Posterior vena cava (tissue), 2 donors: Measurements from ENCODE around the gene DCTN3. TPM values are rescaled to one million over a fixed set of nuclear protein-coding genes. Genes with fewer than 3 reads are reported as not detected.
A peak's percentile ranks its signal among the peaks of the same experiment; 100 is the strongest.

Experiments used
- DNase-seq: peaks from one replicate; pipeline ENCODE4 v3.0.0-alpha.2; 2020; ENCODE audit warnings: low spot score
- intact Hi-C, 2 donors: fragments of 100-400 bp; cut with DNase I; formaldehyde crosslinking; loops; one replicate each; pipeline versions ENCODE4 v1.14.1 to v1.14.2; 2022 to 2023
- total RNA-seq, 2 donors: library from RNA; stranded (reverse); fragmentation: NEBNext Ultra II Directional; extraction: Animal tissue kit (Norgen Biotek cat#: 25700); gene quantifications; one replicate each; pipeline ENCODE4 v1.2.1, GENCODE V29; 2021
- donor health status: DM: yes; HTN: yes; CAD: no.
- donor health status: DM: yes; HTN: yes; CAD: no.

Gene DCTN3
- total RNA-seq, 2 donors from 2014 or later: 73.8 to 77.0 TPM

DNA sequence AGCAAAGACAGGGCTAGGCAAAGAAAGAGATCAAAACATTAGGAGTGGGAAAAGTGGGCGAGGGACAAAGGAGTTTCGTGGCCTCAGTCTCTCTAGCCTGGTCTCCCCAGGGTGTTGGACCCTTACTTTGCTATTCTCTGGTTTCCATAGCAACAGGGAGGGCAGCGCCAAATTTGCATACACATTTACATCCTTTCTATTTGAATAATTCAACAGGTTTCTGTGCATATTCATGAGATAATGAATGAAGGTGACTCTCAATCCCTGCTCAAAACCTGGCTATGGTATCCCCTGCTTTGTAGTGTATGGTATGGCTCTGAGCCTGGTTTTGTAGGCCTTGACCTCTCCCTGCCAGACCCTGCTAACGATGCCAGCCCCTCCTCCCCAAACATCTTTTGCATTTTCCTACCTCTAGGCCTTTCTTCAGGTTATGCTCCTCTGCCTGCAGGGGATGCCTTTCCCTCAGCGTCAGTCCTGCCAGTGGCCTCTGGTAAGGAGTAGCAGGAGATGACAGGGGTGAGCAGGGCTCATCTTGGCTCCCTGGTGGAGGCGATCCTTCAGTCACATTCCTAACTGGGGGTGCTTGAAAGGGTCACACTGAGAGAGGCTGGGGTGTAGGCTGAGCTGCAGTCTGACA is 18.2 kb downstream of the DCTN3 start:
- DNase-seq: no peak
- intact Hi-C loops: no loop called here

DNA sequence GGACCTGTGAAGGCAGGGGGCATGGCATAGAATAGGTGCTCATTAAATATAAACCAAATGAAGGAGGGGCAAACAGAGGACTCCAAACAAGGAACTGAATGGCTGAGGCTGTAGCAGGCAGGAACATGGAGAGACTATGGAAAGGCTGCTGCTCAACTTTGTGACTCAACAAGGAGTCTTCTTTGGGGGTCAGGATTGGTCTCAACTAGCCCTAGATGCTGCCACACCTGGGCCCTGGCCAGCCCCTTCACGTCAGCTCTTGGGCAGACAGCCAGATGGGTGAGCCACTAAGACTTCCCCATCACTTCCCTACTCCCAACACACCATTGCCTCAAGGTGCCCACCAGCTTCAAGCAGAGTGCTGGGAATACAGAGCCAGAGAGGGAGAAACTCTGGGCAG is 19.4 kb downstream of the DCTN3 start:
- DNase-seq: no peak
- intact Hi-C loops: no loop called here

DNA sequence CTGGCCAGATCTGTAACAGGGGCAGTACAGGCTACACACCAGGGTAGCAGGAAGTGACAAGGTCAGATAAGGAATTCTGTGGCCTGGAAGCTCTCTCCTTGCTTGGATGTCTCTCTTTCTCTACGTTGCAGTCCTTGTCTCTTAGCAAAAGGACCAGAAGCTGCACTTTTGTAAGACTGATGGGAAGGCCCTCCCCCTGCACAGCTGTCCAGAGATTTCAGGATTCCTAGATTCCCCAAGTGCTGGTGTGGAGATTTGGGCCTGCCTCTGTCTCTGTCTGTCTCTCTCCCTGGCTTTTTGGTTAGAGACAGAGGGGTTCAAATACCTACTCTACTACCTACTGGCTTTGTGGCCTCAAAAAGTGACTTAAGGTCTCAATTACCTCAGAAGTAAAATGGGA is 20.7 kb downstream of the DCTN3 start:
- intact Hi-C loops: loop anchor here in 1 of 2 donors (10.0 kb wide), 1 partner anchor 195 kb away; no protein-coding TSS in a partner anchor
- DNase-seq: no peak

DNA sequence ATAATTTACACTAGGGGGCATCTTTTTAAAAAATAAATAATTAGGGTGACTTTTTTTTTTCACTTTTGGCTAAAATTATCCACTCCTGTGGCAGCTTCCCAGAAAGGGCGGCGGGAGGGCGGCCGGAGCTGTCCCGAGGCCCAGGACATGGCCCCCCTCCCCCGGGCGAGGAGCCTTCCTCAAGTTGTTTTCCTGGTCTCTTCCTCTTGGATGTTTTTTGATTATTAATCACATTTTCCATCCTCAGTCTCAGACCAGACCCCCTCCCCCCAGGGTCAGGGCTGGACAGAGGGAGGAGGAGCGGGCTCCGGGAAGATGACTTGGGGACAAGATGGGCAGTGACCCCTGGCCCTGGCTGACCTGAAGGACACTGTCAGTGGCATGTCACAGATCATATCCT is 26.1 kb downstream of the DCTN3 start:
- DNase-seq: no peak
- intact Hi-C loops: loop anchor here (5.0 to 10.0 kb wide), 3 partner anchors 47 to 189 kb away; no protein-coding TSS in a partner anchor

DNA sequence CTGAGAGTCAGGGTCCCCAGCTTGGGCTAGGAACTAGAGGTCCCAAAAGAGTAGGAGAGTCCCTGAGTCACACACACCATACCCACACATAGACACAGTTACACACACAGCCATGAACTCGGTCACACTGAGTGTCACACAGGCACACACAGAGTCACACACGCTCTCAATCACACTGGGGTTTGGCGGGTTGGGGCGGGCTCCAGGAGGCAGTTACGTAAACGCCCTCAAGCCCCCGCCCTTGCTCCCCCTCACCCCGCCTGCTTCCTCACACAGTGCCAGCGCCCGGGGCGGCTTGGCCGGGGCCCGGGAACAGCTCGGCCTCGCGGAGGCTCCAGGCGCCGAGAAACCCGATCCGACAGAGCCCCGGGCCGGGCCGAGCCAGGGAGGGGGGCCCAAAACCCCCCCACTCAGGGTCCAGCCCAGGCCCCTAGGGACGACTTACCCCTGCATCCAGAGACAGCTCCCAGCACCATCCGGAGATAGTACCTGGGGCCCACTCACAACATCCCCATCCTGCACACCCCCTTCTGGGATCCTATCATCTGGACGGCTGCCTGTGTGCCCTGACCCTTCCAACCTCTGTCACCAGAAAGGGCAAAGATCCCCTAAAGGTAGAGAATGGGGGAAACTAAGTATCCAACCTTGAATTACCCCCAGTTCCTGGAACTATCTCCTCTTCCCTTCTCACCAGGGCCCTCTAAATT is 27.2 kb downstream of the DCTN3 start:
- intact Hi-C loops: loop anchor here (2.0 to 10.0 kb wide), 4 partner anchors 46 to 188 kb away; no protein-coding TSS in a partner anchor
- DNase-seq: peak; percentile 92

DNA sequence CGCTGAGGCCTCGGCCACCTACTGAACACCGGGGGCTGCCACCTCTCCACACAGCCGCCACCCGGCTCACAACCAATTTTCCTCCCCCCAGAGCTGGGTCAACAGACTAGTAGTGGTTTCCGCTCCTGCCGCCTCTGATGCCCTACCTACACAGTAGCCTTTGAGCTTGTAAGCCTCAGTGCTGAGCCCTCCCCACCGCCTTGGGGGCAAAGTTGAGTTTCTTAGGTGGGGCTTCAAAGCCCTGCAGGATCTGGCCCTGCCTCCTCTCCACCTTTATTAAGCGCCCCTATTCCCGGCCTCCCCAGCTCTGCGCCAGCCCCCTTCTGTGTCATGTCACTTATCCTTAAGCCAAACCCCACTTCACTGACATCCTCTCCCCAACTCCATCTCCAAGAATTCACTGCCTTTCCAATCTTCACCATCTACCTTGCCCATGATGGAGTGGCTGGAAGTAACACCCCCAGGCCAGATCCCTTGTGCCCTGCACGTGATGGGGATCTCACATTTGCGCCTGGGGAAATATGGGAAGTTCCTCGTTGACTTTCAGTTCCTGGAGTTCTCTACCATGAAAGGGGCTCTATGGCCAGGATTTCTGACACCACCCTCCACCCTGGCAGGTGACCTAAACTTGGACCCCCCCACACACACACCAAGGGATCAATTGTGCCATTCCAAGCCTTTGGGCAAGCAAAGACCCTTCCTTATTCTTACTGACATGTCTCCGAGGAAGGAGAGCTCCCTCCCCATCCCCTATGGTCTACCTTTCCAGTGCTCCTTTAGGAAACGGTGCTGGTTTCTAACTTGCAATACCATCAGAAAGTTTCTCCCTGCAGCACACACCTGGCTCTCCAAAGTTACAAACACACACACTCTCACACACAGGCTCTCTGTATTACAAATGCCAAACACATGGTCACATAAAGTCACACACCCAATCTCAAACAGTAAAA is 28.1 kb downstream of the DCTN3 start:
- intact Hi-C loops: loop anchor here (2.0 to 10.0 kb wide), 4 partner anchors 45 to 187 kb away; no protein-coding TSS in a partner anchor
- no peak for DNase-seq

DNA sequence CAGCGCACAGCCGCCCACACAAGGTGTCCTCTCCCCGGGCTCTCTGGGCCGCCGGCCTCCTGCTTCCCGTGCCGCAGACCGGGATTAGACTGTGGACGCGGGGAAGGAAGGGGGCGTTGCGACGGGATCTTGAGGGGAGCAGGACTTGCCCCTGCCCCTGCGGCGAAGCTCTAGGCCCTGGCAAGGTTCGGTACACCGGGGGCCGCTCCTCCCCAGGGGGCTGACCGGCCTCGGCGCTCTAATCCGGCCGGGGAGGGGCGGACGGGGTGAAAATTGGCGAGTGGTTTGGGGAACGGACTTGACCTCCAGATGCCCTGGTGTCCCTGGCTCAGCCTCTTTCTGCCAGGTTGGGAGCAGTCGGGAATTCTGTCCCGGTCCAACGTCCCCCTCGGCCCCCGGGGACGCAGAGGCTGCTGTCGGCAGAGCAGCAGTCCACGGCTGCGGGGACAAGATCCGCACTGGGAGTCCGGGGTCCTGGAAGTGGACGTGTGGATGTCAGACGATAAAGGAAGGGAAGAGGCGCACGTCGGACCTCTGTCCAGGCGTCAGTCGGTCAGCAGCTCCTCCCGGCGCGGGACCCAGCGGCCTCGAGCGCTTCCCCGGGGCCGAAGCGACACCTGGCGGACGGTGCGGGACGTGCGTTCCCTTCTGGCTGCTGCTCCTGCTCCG is 28.9 kb downstream of the DCTN3 start:
- DNase-seq: peak; percentile 97
- intact Hi-C loops: loop anchor here (5.0 to 10.0 kb wide), 3 partner anchors 44 to 187 kb away; no protein-coding TSS in a partner anchor

DNA sequence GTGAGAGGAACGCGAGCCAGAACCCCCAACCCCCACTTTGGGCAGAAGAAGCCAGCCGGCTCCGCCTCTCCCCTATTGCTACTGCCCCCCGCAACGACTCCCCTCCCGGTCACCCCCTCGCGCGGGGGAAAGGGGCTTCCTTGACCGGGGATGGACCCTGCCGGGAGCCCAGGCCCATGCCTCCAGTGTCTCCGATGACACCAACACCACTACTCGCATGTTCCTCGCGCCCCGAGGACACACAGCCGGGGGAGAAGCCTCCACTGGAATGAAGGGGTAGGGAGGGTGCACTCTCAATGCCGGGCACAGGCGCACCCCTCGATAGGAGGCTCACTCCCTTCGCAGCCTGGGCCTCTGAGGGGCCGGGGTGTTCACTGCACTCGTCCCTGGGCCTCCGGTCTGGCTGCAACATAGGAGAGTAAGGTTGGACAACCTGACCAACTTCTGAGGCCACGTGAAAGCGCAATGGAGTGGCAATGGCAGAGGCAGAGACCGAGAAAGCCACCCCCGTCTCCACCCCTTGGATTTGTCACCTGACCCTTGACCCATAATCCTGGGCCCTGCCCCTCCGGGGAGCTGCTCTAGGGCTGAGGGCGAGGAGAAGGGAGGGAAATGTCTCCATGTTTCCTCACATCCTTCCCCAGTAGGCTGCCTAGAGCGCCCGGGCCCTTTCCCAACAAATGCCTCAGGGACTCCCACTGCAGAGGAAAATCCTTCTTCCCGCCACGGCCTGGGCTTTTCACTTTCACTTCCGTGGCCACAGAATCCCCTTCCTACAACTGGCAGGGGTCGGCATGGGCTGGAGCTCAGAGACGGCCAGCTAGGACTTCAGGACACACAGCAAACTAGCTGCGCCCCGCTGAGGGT is 29.7 kb downstream of the DCTN3 start:
- no peak for DNase-seq

DNA sequence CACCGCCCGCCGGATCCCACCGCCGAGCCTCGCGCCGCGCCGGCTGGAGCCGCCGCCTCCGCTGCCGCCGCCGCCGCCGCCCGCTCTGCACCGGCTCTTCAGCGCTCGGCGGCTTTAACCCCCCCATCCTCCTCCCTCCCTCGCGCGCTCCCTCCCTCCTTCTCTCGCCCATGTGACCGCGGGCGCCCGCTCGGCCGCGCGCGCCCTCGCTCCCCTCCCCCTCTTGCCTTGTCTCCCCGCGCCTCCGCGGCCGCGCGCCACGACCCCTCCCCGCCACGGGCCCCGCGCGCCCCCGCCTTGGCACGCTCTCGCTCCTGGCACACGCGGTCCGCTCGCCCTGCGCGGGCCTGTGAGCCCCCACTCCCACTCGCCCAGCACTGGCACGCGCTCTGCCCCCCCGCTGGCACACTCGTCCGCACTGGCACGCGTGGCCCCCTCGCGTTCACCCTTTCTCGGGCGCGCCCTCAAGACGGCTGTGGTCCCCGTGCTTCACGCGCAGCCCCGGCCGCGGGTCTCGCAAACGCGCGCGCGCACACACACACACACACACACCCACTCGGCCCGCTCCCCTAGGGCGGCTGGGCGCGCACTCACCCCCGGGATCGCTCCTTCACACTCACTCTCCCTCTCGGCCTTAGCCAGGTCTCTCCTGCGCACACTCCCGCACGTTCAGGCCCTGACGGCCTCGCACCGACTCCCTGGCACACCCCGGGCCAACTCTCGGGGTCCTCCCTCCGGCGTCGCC is 30.5 kb downstream of the DCTN3 start, which contains the start of gene CNTFR:
Gene CNTFR (minus strand): TSS at position 89 of the 745 bp plus-strand sequence. CDS start 20,743 bp downstream, outside the sequence.
- intact Hi-C loops: loop anchor here (5.0 to 10.0 kb wide), 3 partner anchors 43 to 185 kb away; no protein-coding TSS in a partner anchor
- DNase-seq: peak; percentile 84

More for the DNA sequence above, 29.7 kb downstream of the DCTN3 start:
- intact Hi-C loops: loop anchor here (5.0 to 10.0 kb wide), 3 partner anchors 43 to 186 kb away; no protein-coding TSS in a partner anchor

DNA sequence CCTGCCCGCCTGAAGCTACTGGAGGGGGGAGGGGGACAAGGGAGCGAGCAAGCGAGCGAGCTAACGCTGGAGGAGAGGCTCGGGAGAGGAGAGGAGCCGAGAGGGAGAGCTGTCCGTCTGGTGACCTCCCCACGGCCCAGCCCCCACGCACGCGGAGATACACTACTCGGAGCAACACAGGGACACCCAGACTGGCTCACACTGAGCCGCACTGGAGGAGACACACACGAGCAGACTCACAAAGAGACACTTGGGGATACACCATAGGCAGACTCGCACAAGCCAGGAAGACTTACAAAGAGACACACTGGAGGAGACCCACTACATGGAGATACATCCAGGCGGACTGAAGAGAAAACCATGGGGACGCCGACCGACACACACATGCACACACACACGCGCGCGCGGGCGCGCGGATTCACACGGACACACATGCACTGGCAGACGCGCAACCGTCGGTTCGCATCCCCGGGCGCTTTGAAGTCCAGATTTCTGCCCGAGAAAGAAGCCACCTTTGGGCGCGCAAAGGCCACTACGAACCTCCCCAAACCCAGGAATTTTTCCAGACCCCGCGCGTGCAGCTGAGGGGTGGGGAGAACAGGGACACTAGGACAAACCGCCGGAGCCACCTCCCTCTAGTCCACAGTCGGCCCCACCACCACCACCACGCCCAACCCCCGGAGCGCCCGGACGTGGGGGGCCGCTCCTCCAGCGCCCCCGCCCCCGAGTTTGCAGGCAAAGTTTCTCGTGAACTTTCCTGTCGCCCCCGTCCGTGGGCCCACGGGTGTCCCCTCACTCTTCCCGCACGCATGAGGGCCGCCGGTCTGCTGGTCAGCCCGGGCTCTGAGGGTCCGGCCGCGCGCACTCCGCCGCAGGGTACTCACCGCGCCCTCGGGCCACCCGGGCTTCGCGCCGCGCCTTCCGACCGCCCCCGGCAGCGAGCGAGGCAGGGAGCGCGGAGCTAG is 31.3 kb downstream of the DCTN3 start:
- DNase-seq: no peak
- intact Hi-C loops: loop anchor here in 1 of 2 donors (10.0 kb wide), 1 partner anchor 184 kb away; no protein-coding TSS in a partner anchor

DNA sequence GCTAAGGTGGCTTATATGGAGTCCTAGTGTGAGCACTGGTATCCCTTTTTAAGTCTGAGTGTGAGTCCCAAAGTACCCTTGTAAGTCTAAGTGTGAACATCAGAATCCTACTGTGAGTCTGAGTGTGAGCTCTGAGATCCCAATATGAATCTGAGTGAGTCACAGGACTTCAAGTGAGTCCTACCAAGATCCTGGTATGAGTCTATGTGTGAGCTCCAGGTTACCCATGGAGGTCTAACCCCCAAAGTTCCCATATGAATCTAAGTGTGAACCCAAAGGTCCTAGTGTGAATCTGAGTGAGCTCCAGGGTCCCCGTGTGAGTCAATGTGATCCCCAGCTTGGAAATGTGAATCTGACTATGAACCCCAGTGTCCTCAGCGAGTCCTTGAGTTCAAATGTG is 33.0 kb downstream of the DCTN3 start:
- intact Hi-C loops: loop anchor here in 1 of 2 donors (10.0 kb wide), 1 partner anchor 182 kb away; no protein-coding TSS in a partner anchor
- DNase-seq: no peak

DNA sequence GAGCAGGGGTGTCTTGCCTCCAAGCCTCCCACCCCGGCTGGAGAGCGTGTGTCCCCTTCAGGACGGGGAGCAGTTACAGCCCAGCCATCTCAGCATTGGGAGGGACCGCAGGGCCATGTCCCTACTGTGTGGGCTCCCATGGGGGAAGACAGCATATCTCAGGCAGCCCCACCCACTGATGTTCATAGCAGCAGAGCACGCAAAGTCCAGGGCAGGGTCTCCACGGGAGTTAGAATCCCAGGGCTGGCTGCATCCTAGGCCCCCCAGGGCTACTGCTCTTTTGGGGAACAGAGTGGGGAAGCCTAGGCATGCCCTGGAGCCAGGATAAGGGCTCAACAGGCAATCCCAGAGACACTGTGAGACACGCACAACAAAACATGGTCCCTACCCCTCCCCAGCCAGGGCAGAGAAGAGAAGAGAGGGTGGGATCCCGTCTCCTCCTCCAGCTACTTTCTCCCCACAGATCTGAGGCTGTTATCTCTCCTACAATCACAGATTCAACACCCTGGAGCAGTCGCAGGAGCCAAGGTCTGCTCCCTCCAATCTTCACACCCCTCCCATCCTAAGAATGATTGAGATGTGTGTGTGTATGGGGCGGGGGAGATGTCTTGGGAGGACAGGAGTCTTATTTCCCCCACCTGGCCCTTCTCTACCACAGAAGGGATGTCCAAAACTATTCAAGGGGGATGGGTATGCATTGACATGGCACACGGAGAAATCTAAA is 34.2 kb downstream of the DCTN3 start:
- no peak for DNase-seq
- intact Hi-C loops: loop anchor here in 1 of 2 donors (10.0 kb wide), 1 partner anchor 181 kb away; no protein-coding TSS in a partner anchor

DNA sequence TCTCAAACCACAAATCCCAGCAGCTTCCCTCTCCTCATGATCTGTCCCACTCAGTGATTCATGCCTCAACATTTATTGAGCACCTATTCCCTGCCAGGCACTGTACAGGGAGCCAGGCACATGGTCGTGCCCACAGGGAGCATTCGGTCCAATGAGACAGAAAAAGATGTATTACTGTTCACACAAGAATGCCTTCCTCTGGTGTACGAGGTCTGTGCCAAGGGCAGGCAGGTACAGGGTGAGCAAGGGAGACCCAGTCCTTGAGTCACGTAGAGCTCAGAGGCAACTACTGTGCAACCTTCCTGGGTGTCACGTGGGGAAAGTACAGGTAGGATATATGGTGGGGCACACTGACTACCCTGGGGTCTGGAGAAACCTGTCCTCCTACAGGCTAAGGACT is 35.3 kb downstream of the DCTN3 start:
- intact Hi-C loops: loop anchor here in 1 of 2 donors (10.0 kb wide), 1 partner anchor 180 kb away; no protein-coding TSS in a partner anchor
- no peak for DNase-seq

DNA sequence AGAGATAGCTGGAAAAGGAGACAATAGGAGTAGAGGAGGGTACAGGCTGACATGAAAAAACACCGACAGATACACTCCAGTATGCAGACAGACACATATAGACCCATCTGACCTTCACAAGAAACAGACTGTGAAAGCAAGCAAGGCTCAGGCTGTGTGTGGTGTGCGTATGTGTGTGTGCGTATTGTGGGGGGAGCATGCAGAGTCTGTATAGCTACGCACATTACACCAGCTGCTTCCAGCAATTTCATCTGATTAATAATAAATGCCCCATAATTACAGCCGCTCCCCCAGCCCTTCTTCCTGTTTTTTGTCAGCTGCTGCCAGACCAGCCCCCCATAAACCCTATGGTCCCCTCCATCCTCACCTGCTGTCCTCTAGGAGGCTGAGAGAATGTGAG is 37.5 kb downstream of the DCTN3 start:
- intact Hi-C loops: loop anchor here in 1 of 2 donors (10.0 kb wide), 1 partner anchor 178 kb away; no protein-coding TSS in a partner anchor
- DNase-seq: no peak

DNA sequence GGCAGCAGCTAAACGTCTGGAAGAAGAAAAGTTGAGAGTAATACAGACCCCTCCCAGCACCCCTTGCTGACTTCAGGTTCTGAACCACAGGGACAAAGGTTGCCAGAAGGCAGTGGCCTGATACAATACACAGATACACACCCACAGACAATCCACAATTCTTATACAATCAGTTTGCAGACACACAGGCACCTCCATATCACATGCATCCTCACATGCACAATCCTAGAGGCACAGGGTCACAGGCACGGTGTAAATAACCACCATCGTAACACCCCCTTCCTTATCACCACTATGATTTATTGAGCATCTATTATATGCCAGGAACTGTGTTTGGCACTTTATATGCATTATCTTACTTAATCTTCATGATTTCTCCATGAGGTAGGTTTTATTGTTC is 39.0 kb downstream of the DCTN3 start:
- no peak for DNase-seq

More for the DNA sequence above, 39.0 kb downstream of the DCTN3 start:
- intact Hi-C loops: loop anchor here in 1 of 2 donors (10.0 kb wide), 1 partner anchor 177 kb away; no protein-coding TSS in a partner anchor
